Suprapubic skin (tissue), 4 donors: ENCODE data around the gene STK32B.

ENCODE experiments used
- POLR2A ChIP-seq, 2 donors: fragments of 450-650 bp; IDR thresholded peaks; one replicate each; pipeline ENCODE4 v1.6.1; 2017; ENCODE audit warnings: antibody characterized with exemption in 2 of 2, mild to moderate bottlenecking in 2 of 2, moderate library complexity in 2 of 2
- POLR2AphosphoS5 ChIP-seq, 3 donors: sonication (generic); formaldehyde crosslinking; IDR thresholded peaks; one replicate each; pipeline ENCODE4 v1.6.1; 2017; ENCODE audit warnings: antibody characterized with exemption in 3 of 3
- TF ChIP-seq, protein P1 (sequence below), 2 donors: fragments of 200-600 bp in 1 of 2; fragments of 450-650 bp in 1 of 2; sonication (generic) in 1 of 2; IDR thresholded peaks; one replicate each; pipeline ENCODE4 v1.5.1; 2016 to 2019; ENCODE audit warnings: antibody characterized with exemption in 2 of 2, mild to moderate bottlenecking in 1 of 2, moderate library complexity in 1 of 2

DNA sequence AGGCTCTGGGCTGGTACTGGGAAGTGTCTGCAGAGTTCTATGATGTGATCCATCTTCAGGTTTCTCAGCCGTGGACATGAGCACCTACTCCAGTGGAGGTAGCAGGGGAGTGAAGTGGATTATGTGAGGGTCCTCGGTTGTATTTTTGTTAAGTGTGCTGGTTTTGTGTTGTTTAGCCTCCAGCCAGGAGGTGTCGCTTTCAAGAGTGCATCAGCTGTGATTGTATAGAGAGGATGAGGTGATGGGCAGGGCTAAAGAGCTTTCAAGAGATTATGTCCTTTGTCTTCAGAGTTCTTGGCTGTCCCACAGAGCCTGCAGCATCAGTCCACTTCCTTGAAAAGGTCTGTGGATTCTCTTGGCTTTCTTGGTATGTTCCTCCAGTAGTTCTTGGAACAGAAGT, 256.6 kb downstream of the STK32B start:
- TF ChIP-seq, protein P1, sequence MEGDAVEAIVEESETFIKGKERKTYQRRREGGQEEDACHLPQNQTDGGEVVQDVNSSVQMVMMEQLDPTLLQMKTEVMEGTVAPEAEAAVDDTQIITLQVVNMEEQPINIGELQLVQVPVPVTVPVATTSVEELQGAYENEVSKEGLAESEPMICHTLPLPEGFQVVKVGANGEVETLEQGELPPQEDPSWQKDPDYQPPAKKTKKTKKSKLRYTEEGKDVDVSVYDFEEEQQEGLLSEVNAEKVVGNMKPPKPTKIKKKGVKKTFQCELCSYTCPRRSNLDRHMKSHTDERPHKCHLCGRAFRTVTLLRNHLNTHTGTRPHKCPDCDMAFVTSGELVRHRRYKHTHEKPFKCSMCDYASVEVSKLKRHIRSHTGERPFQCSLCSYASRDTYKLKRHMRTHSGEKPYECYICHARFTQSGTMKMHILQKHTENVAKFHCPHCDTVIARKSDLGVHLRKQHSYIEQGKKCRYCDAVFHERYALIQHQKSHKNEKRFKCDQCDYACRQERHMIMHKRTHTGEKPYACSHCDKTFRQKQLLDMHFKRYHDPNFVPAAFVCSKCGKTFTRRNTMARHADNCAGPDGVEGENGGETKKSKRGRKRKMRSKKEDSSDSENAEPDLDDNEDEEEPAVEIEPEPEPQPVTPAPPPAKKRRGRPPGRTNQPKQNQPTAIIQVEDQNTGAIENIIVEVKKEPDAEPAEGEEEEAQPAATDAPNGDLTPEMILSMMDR (IDR thresholded peaks at IDR 0.05): no peak
- TF ChIP-seq POLR2AphosphoS5 (IDR thresholded peaks at IDR 0.05) (no peak), POLR2A (IDR thresholded peaks at IDR 0.05) (no peak)
